Right lobe of liver (tissue), 6 donors: ENCODE data around the gene CGB1. TPM values are rescaled to one million over a fixed set of nuclear protein-coding genes. Genes with fewer than 3 reads are reported as not detected.
"Not testable (repeated sequence)": the region's sequence is repeated elsewhere in the genome, so short reads cannot be mapped to it uniquely, and the experiment has no call there.

Experiments used
- ATAC-seq, 4 donors: fragments of 200-7000 bp; cut with Tn5 transposase; one replicate each; pipeline ENCODE4 v1.9.1; 2020; ENCODE audit warnings: mild to moderate bottlenecking in 4 of 4, moderate library complexity in 4 of 4
- DNase-seq, 3 donors: peaks; one replicate each; pipeline ENCODE4 v3.0.0-alpha.2; 2020
- H3K27ac ChIP-seq, 3 donors: fragments of 200-600 bp; one replicate each; pipeline ENCODE4 v1.8.0; 2022
- H3K27me3 ChIP-seq, 2 donors: fragments of 200-600 bp; one replicate each; pipeline ENCODE4 v1.8.0; 2022
- H3K36me3 ChIP-seq, 4 donors: fragments of 200-600 bp; sonication (generic) in 1 of 4; one replicate each; pipeline versions ENCODE4 v1.5.1 to v1.8.0; 2017 to 2022; ENCODE audit warnings: control low read depth in 1 of 4
- H3K4me1 ChIP-seq, 4 donors: fragments of 200-600 bp; sonication (generic) in 1 of 4; one replicate each; pipeline versions ENCODE4 v1.5.1 to v1.8.0; 2017 to 2022; ENCODE audit warnings: control low read depth in 1 of 4
- H3K4me3 ChIP-seq, 3 donors: fragments of 200-600 bp; one replicate each; pipeline ENCODE4 v1.8.0; 2022
- H3K9me3 ChIP-seq, 4 donors: fragments of 200-600 bp; sonication (generic) in 1 of 4; one replicate each; pipeline versions ENCODE4 v1.5.1 to v1.8.0; 2017 to 2022; ENCODE audit warnings: control low read depth in 1 of 4
- CTCF ChIP-seq, 4 donors: fragments of 200-600 bp in 3 of 4; fragments of 450-650 bp in 1 of 4; IDR thresholded peaks; one replicate each; pipeline versions ENCODE4 v1.5.1 to v1.8.0; 2016 to 2022; ENCODE audit warnings: antibody characterized with exemption in 4 of 4, mild to moderate bottlenecking in 2 of 4
- POLR2A ChIP-seq: fragments of 450-650 bp; IDR thresholded peaks from one replicate; pipeline ENCODE4 v1.6.1; 2017; ENCODE audit warnings: antibody characterized with exemption, mild to moderate bottlenecking
- WGBS: methylation state at CpG from one replicate; pipeline ENCODE4 v1.1.6; 2018; ENCODE audit warnings: low coverage, low lambda C conversion rate; ENCODE audit not compliant: insufficient coverage; ENCODE audit errors: missing lambda C conversion rate; 5-methylcytosine and 5-hydroxymethylcytosine counted together
- intact Hi-C, 2 donors: fragments of 100-400 bp; cut with DNase I; formaldehyde crosslinking; loops; one replicate each; pipeline versions ENCODE4 v1.11.2 to v1.14.1; 2022
- total RNA-seq, 6 experiments: library from RNA; depleted of rRNA in 2 of 6; stranded (reverse); fragments of >200 nt in 2 of 6; fragmentation: NEBNext Ultra II Directional in 3 of 6; extraction: Animal tissue kit (Norgen Biotek cat#: 25700) in 3 of 6; gene quantifications; one replicate each; pipeline versions ENCODE4 v1.1.0 to v1.2.4, GENCODE V29; 2016 to 2023
- donor health status: DM: no; HTN: yes; CAD: no.
- donor health status: DM: no; HTN: no; CAD: no.
- donor health status: DM: no; HTN: no; CAD: no.
- donor health status: DM: no; HTN: yes; CAD: no.
- donor health status: DM: no; HTN: yes; CAD: no.

The CGB1 gene
- total RNA-seq, 6 experiments from 2014 or later: not detected

DNA sequence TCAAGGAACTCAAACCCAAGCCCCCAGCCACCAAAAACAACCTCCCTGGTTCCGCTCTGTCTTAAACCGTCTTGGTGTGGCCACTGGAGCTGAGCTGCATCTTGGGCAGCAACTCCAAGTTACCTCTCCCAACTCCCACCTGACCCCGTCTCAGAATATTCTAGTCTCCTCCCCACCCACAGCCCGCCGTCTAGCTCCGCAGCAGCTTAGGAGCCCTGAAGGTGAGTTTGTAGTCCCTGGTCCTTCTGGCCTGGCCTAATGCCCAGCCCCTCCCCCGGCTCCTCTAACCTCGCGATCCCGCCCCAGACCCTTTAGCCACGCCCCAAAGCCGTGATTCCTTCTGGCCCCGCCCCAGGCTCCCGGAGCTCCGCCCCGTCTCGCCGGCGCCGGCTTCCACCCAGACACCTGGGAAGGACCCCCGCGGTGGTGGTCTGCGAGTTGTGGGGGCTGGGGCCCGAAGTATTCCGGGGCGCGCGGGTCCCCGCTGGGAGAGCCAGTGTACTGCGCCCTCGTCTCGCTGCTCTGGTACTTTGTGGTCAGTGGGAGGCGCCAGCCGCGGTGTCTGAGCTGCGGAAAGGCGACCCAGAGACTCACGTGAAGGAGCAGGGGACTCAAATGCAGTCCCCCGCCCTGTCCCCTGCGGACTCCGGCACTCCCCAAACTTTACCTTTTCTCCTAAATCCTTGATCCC, 17.3 kb downstream of the CGB1 start:
- intact Hi-C loops: no loop called here
- peak overlapping the region in 2 of 3 donors; percentile 11 to 18 for H3K4me3 ChIP-seq
- no peak for TF ChIP-seq CTCF (IDR thresholded peaks at IDR 0.05)
- TF ChIP-seq POLR2A: no peak
- peaks cover 0 to 4% (median 0%) of the 10 kb centered on the region in 4 donors for H3K36me3 ChIP-seq
- WGBS: 24% methylated on average over 6 of the region's 41 CpGs
- H3K4me1 ChIP-seq: peaks cover 0 to 18% (median 0%) of the 10 kb centered on the region in 4 donors
- H3K9me3 ChIP-seq: no peaks in the 10 kb centered on the region
- DNase-seq (peak; percentile 74 to 83 (median 77)), ATAC-seq (peak; percentile 72 to 80 (median 76))
- no peaks in the 10 kb centered on the region for H3K27me3 ChIP-seq
- no peak overlapping the region for H3K27ac ChIP-seq

- Histone ChIP-seq H3K4me1 (peaks cover 0 to 18% (median 0%) of the 10 kb centered on the region in 4 donors), H3K4me3 (peak overlapping the region; percentile 29 to 39 (median 36))
- H3K36me3 ChIP-seq, H3K27ac ChIP-seq, H3K27me3 ChIP-seq, DNase-seq, H3K9me3 ChIP-seq, intact Hi-C loops: not testable (repeated sequence)
- ATAC-seq: peak; percentile 6 to 41 (median 18)
- WGBS: 8% methylated on average over 8 of the region's 50 CpGs
These were observed 18.1 kb downstream of the CGB1 start for GRCh38 chr19:49018388-49019241.

GRCh38 chr19:49017666-49018351, 18.9 kb downstream of the CGB1 start:
- TF ChIP-seq CTCF (IDR thresholded peaks at IDR 0.05) (peak; percentile 32 to 46 (median 39)), POLR2A (no peak)
- under 1% methylated on average over 35 of the region's 62 CpGs for WGBS
- no peaks in the 10 kb centered on the region for H3K27me3 ChIP-seq
- intact Hi-C loops: no loop called here
- no peak overlapping the region for H3K27ac ChIP-seq
- peak in 1 of 3 donors; percentile 57 for DNase-seq
- H3K4me1 ChIP-seq: peaks cover 0 to 18% (median 0%) of the 10 kb centered on the region in 4 donors
- ATAC-seq: peak; percentile 51 to 64 (median 56)
- H3K36me3 ChIP-seq: peaks cover 0 to 4% (median under 1%) of the 10 kb centered on the region in 4 donors
- peak overlapping the region; percentile 30 to 39 (median 36) for H3K4me3 ChIP-seq
- no peaks in the 10 kb centered on the region for H3K9me3 ChIP-seq

DNA sequence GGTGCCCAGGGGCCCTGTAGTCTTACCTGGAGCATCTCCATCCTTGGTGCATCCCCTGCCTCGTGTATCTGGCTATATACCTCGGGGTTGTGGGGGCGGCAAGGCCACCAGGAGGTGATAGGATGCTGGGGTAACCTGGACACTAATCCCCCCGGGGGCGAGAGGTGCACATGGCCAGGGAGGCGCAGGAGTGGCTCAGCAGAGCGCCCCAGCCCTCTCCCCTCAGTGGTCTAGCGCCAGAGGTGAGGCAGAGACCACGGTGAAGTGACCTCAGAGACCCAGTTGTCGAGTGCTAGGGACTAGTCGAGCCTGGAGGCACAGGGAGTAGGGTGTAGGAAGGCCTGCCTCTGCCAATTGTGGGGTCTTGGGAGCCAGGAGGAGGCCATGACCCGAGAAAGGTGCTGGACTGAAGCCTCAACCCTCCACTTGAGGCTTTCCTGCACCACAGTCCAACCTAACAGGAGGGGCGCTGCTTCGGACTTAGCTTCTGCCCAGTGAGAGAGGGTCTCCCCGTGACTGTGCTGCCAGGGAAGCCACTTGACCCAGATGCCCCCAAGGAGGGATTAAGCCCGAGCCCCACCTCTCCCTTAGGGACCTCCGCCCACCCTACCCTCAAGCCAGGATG, 19.5 kb downstream of the CGB1 start, which contains the start of gene LHB:
Gene LHB (minus strand): TSS at position 51 of the 625 bp plus-strand sequence. CDS start 10 bp downstream, at position 41.
- TF ChIP-seq CTCF (IDR thresholded peaks at IDR 0.05) (no peak), POLR2A (no peak)
- Histone ChIP-seq H3K27me3 (no peaks in the 10 kb centered on the region), H3K4me3 (peak within 1 kb of the TSS; percentile 30 to 39 (median 36)), H3K4me1 (peaks cover 0 to 18% (median 0%) of the 10 kb centered on the region in 4 donors), H3K36me3 (peaks cover 0 to 4% (median under 1%) of the 10 kb centered on the region in 4 donors), H3K9me3 (no peaks in the 10 kb centered on the region), H3K27ac (no peak within 1 kb of the TSS)
- intact Hi-C loops: no loop called here
- no peak for DNase-seq
- 50% methylated on average over 5 of the region's 17 CpGs for WGBS
- ATAC-seq: no peak
